Left lung (tissue), 10 donors: ENCODE data around the gene ZBTB25. TPM values are rescaled to one million over a fixed set of nuclear protein-coding genes. Genes with fewer than 3 reads are reported as not detected.

ENCODE experiments used
- ATAC-seq: fragments of 200-7000 bp; cut with Tn5 transposase; one replicate; pipeline ENCODE4 v1.9.1; 2020; ENCODE audit warnings: moderate library complexity
- DNase-seq, 4 donors: peaks; one replicate each; pipeline ENCODE4 v3.0.0-alpha.2; 2013 to 2020
- H3K27ac ChIP-seq, 2 donors: fragments of 200-600 bp; sonication (generic) in 1 of 2; one replicate each; pipeline versions ENCODE4 v1.5.0 to v1.8.0; 2020 to 2021
- H3K27me3 ChIP-seq, 2 donors: fragments of 200-600 bp; sonication (generic) in 1 of 2; one replicate each; pipeline versions ENCODE4 v1.5.0 to v1.8.0; 2020 to 2021
- H3K36me3 ChIP-seq, 2 donors: fragments of 200-600 bp; sonication (generic) in 1 of 2; one replicate each; pipeline versions ENCODE4 v1.5.0 to v1.8.0; 2020 to 2021
- H3K4me1 ChIP-seq, 2 donors: fragments of 200-600 bp; one replicate each; pipeline ENCODE4 v1.8.0; 2021
- H3K4me3 ChIP-seq, 2 donors: fragments of 200-600 bp; sonication (generic) in 1 of 2; one replicate each; pipeline versions ENCODE4 v1.5.0 to v1.8.0; 2020 to 2021; ENCODE audit warnings: mild to moderate bottlenecking in 1 of 2
- H3K9me3 ChIP-seq, 2 donors: fragments of 200-600 bp; sonication (generic) in 1 of 2; one replicate each; pipeline versions ENCODE4 v1.5.0 to v1.8.0; 2020 to 2021
- intact Hi-C, 2 donors: fragments of 100-400 bp; cut with DNase I; formaldehyde crosslinking; loops; one replicate each; pipeline versions ENCODE4 v1.11.2 to v1.14.2; 2022
- polyA plus RNA-seq, 6 donors: library from polyadenylated mRNA; unstranded; fragments of 120-200 nt; gene quantifications; one replicate each; pipeline ENCODE4 v1.2.1, GENCODE V29; 2013; ENCODE audit not compliant: insufficient read length in 6 of 6
- total RNA-seq, 2 donors: library from RNA; stranded (reverse); fragmentation: NEBNext Ultra II Directional; extraction: Animal tissue kit (Norgen Biotek cat#: 25700); gene quantifications; one replicate each; pipeline ENCODE4 v1.2.1, GENCODE V29; 2021
- TF ChIP-seq, protein P1 (sequence below), 2 donors: fragments of 200-600 bp; sonication (generic) in 1 of 2; IDR thresholded peaks; one replicate each; pipeline versions ENCODE4 v1.5.0 to v1.8.0; 2021; ENCODE audit warnings: antibody characterized with exemption in 2 of 2
- donor health status: DM: no; HTN: yes; CAD: no.
- donor health status: DM: no; HTN: no; CAD: no.

Gene ZBTB25
- total and polyA plus RNA-seq, 8 donors, result 10.1 to 18.5 (median 13.7) TPM

DNA sequence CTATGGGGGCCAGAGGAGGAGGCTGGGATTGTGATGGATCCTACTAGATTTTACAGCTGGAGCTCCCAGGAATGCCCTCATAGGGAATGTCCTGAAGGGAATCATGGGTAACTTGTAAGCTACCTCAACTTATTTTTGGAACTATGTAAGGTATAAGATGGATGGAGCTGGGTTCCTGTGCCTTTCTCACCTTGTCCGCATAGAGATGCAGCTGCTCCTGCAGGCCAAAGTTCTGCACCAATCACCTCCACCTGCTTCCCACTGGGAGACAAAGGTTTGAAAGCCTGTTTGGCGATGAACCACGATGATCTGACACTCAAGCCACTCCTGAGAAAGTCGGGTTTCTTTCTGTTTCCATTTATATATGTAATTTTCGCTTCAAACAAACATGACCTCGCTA is 39.0 kb downstream of the ZBTB25 start:
- ATAC-seq (peak; percentile 8), DNase-seq (no peak)
- TF ChIP-seq, protein P1, sequence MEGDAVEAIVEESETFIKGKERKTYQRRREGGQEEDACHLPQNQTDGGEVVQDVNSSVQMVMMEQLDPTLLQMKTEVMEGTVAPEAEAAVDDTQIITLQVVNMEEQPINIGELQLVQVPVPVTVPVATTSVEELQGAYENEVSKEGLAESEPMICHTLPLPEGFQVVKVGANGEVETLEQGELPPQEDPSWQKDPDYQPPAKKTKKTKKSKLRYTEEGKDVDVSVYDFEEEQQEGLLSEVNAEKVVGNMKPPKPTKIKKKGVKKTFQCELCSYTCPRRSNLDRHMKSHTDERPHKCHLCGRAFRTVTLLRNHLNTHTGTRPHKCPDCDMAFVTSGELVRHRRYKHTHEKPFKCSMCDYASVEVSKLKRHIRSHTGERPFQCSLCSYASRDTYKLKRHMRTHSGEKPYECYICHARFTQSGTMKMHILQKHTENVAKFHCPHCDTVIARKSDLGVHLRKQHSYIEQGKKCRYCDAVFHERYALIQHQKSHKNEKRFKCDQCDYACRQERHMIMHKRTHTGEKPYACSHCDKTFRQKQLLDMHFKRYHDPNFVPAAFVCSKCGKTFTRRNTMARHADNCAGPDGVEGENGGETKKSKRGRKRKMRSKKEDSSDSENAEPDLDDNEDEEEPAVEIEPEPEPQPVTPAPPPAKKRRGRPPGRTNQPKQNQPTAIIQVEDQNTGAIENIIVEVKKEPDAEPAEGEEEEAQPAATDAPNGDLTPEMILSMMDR (IDR thresholded peaks at IDR 0.05), result no peak
- Histone ChIP-seq H3K27me3 (peaks cover 0 to 24% of the 10 kb centered on the region in 2 donors), H3K4me1 (peaks cover 0 to 14% of the 10 kb centered on the region in 2 donors), H3K27ac (no peak overlapping the region), H3K4me3 (peak overlapping the region; percentile 55 to 70), H3K9me3 (no peaks in the 10 kb centered on the region), H3K36me3 (peaks cover 0 to 5% of the 10 kb centered on the region in 2 donors)
- intact Hi-C loops, result no loop called here

DNA sequence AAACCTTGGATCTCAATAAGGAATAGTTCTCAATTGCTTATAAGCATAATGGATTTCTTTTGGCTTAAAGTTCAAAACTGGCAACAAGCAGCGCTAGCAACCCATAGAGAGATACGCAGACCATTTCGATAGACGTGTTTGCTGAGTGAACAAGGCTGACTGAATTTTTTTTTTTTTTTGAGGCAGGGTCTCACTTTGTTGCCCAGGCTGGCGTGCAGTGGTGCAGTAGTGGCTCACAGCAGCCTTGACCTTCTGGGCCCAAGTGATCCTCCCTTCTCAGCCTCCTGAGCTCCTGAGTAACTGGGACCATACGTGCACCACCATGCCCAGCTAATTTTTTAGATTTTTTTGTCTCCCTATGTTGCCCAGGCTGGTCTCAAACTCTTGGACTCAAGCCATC is 39.8 kb downstream of the ZBTB25 start:
- peaks cover 0 to 5% of the 10 kb centered on the region in 2 donors for H3K36me3 ChIP-seq
- H3K4me3 ChIP-seq, result no peak overlapping the region
- DNase-seq (no peak), ATAC-seq (no peak)
- intact Hi-C loops, result no loop called here
- no peaks in the 10 kb centered on the region for H3K9me3 ChIP-seq
- peaks cover 0 to 22% of the 10 kb centered on the region in 2 donors for H3K4me1 ChIP-seq
- H3K27me3 ChIP-seq, result peaks cover 0 to 24% of the 10 kb centered on the region in 2 donors
- TF ChIP-seq, protein P1 (IDR thresholded peaks at IDR 0.05), result no peak
- no peak overlapping the region for H3K27ac ChIP-seq

DNA sequence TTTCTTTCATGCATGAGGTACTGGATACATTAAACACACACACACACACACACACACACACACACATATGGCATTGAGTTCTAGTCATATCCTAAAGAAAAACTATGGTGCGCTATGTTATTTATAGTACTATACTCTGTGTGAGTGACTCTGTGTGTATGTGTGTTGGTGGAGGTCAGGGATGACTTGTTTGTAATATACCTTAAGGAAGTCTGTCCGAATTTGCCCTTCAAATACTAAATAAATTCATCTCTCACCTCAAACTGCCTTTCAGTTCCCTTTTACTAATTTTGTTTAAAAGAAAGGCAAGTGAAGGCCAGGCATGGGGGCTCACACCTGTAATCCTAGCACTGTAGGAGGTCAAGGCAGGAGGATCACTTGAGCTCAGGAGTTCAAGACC is 40.4 kb downstream of the ZBTB25 start:
- intact Hi-C loops, result no loop called here
- Histone ChIP-seq H3K27me3 (peaks cover 0 to 24% of the 10 kb centered on the region in 2 donors), H3K36me3 (peaks cover 0 to 5% of the 10 kb centered on the region in 2 donors)

DNA sequence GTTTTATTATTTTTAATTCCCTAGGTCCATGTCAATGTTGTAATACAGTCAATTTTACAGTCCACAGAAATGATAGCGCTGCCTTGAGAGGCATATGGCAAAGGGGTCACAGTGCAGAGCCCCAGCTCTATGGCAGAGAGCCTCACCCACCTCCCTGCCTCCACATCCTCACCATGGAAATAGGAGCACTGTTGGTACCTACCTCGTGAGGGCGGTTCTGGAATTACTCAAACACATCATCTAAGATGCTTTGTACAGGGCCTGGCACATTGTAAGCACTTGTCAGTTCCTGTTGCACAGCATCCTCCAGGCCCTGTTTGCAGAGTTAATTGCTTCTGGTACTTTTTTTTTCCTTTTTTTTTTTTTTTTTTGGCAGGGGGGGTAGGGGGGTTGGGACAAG is 42.4 kb downstream of the ZBTB25 start:
- Histone ChIP-seq H3K4me3 (no peak overlapping the region), H3K9me3 (no peaks in the 10 kb centered on the region), H3K27ac (no peak overlapping the region), H3K27me3 (peaks cover 0 to 21% of the 10 kb centered on the region in 2 donors), H3K4me1 (peaks cover 0 to 24% of the 10 kb centered on the region in 2 donors), H3K36me3 (peaks cover 0 to 7% of the 10 kb centered on the region in 2 donors)
- TF ChIP-seq, protein P1 (IDR thresholded peaks at IDR 0.05), result no peak
- ATAC-seq (no peak), DNase-seq (no peak)
- intact Hi-C loops, result no loop called here

More for the DNA sequence above, 40.4 kb downstream of the ZBTB25 start:
- TF ChIP-seq, protein P1 (IDR thresholded peaks at IDR 0.05), result no peak
- Histone ChIP-seq H3K4me1 (peaks cover 0 to 24% of the 10 kb centered on the region in 2 donors), H3K4me3 (no peak overlapping the region), H3K27ac (no peak overlapping the region), H3K9me3 (no peaks in the 10 kb centered on the region)
- DNase-seq (no peak), ATAC-seq (no peak)

DNA sequence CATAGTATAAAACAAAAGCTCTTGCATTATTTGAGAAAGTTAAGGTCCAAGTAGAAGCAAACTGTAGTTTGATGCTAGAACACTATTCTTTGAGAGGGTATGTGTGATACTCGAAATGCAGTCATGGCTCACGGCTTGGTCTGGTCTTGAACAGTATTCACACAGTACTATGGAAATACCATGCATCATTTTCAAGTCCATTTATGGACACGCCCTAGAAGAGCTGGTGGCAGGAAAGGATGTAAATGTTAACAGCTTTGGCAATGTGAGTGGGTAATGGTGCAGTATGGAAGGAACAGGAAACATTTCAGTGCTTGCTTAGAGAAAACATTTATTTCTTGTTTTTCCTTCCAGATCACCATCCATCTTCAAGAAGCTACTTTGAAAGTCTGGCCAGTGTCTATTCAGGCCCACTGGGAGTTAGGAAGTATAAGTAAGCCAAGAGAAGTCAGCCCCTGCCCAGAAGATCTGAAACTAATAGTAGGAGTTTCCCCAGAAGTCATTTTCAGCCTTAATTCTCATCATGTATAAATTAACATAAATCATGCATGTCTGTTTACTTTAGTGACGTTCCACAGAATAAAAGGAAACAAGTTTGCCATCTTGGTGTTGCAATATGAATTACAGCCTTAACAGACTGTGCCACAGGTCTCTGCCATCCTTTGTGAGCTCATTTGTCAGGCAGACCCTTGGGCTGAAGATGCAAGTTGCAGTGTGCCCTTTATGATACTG is 44.1 kb downstream of the ZBTB25 start:
- ATAC-seq (no peak), DNase-seq (no peak)
- no peak overlapping the region for H3K27ac ChIP-seq

More for the DNA sequence above, 44.1 kb downstream of the ZBTB25 start:
- H3K4me1 ChIP-seq, result peaks cover 0 to 12% of the 10 kb centered on the region in 2 donors
- TF ChIP-seq, protein P1 (IDR thresholded peaks at IDR 0.05), result no peak
- H3K4me3 ChIP-seq, result no peak overlapping the region
- no peaks in the 10 kb centered on the region for H3K9me3 ChIP-seq
- H3K27me3 ChIP-seq, result peaks cover 0 to 4% of the 10 kb centered on the region in 2 donors
- intact Hi-C loops, result no loop called here
- H3K36me3 ChIP-seq, result peaks cover 0 to 24% of the 10 kb centered on the region in 2 donors
